HG03108 (cell line): Measurements from ENCODE around the gene SLC7A5.
"Not testable (repeated sequence)": the region's sequence is repeated elsewhere in the genome, so short reads cannot be mapped to it uniquely, and the experiment has no call there.

ENCODE experiments used
- ATAC-seq: cut with Tn5 transposase; IDR thresholded peaks from one replicate; pipeline ENCODE4 v1.9.1; 2021; ENCODE audit warnings: moderate library complexity; ENCODE audit not compliant: unreplicated experiment

Gene SLC7A5

GRCh38 chr16:87869061-87869878 lies at the start of gene SLC7A5:
TSS of gene SLC7A5 (minus strand) at chr16:87869507. CDS start at chr16:87869422, 85 bp downstream.
- ATAC-seq = peak; percentile 42

- no peak for ATAC-seq
Observed at GRCh38 chr16:87918338-87918737, 49.0 kb upstream of the SLC7A5 start.

DNA sequence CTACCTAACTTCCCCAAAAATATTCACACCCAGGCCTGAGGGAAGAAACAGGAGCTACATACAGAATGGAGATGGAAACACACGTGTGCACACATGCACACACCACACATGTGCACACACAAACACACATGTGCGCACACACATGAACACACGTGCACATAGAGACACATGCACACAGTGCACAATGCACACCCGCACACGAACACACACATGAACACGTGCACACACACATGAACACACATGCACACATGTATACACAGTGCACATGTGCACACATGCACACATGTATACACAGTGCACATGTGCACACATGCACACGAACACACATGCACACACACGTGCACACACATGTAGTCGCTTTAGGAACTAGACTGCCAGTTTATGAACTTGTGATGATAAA lies 48.2 kb upstream of the SLC7A5 start:
- no peak for ATAC-seq

DNA sequence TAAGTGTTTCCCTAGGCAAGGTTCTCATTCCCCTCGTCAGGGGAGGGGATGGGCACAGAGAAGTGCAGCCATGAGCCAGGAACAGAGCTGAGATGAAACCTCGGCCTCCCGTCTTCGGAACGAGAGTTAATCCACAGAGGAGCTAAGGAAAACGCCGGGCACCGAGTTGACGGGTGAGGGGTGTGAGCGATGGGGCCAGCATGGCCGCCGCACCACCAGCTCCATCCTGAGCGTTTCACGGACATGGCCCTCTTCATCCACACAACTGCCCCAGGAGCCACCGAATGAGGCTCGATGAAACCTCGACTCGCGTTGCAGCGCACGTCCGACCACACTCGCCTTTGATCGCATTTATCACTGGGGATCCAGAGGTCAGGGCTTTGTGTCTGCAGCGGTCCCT lies 45.5 kb upstream of the SLC7A5 start:
- ATAC-seq = no peak

DNA sequence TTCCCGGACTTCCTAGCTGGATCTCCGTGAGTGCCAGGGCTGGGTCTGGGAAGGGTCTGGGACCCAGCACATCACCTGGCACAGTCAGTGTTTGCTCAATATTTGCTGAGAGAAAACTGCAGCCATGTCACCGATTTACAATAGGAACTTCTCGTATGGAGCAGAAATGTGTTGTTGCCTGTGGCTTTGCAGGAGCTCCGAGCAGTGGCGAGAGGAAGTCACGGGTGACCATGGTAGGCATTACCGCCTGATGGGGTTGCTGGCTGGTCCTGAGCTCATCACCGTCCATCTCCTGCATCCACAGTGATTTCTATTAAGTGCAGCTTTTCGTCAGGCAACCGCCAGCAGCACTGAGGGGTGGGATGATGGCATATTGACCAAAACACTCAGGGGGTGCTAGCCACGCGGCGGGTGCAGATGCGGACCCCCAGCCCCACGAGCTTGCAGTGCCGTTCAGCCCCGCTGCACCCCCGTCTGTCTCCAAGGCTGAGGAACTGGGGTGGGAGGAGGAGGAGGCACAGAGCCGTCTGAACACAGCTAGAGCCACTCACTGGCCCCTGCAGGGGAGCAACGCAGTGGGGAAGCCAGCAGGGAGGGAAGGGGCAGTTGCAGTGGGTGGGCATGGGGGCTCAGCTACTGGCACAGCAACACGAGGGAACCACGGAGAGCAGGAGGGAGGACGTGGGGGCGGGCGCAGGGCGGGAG lies 44.9 kb upstream of the SLC7A5 start:
- not testable (repeated sequence) for ATAC-seq

DNA sequence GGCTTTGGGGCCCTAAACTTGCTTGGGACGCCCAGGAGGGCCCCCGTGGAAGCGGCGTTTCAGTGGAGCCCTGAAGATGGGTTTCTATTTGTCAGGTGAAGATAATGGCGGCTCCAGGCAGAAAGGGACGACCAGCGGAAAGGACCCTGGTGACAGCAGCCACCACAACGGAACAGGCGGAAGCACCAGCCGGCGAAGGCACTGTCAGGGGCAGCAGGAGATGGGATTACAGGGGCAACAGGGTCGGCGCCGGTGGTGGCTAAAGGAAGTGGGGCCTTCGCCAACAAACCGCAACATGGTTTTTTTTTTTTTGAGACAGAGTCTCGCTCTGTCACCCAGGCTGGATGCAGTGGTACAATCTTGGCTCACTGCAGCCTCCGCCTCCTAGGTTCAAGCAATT lies 43.4 kb upstream of the SLC7A5 start:
- ATAC-seq = not testable (repeated sequence)

GRCh38 chr16:87911106-87911763 lies 41.9 kb upstream of the SLC7A5 start:
- not testable (repeated sequence) for ATAC-seq

DNA sequence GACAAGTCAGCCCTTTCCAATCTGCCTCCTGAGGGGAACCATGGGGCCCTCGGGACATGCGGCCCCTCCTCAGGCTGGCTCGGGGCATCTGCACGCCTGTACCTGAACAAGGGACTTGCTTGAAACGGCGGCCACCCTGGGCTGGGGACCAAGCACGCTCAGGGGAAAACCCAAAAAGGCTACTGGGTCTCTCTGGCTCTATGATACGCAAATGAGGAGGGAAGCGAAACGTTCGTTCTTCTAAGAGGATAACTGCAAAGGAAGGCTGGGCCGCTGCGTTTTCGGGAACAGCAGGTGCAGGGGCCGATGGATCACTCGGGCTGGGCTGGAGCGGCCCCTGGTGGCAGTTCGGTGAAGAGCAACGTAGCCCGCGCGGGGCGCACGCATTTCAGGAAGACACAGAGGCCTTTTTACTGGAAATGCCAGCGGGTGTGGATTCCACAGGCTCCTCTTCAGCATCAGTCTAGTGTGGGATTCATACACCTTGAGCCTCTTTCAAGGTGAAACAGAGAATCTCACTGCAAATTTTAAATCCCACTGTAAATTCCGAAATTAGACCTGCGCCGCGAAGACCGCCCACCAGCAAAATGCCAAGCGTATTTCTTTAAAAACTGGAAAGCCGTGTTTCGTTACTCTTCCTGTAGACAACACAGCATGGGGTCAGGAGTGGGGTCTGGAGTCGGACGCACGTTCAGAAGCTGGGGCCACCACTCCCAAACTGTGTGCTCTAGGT lies 40.1 kb upstream of the SLC7A5 start:
- ATAC-seq = peak; percentile 79

- ATAC-seq = not testable (repeated sequence)
Observed at GRCh38 chr16:87908101-87908500, 38.8 kb upstream of the SLC7A5 start.

DNA sequence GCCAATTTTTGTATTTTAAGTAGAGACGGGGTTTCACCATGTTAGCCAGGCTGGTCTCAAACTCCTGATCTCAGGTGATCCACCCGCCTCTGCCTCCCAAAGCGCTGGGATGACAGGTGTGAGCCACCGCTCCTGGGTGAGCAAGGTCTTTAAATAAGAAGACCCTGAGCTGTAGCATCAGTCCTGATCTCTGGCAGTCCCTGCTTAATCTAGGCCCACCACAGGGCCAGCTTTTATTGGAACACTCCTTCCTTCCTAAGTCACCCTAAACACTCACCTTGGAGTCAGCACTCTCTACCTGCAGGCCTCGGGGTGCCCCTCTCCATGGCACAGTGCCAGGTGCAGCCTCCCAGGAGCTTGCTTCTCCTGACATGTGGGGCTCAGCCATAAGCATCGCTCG lies 36.2 kb upstream of the SLC7A5 start:
- ATAC-seq = not testable (repeated sequence)

DNA sequence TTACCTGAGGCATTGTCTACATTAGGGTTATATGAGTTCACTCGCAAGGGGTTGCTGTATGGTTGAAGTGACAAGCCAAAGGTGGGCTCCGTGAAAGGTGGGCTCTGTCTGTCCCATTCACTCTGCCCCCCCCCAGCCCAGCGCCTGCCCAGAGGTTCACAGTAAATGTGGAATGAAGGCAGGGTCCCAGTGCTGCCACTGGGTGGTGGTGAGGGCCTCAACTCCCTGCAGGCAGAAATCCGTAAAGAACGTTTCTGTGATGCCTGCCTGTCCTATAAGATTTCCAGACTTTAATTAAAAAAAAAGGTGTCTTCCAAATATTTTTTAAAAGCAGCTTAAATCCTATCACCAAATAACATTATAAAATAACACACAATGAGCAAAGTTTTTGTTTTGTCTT lies 35.7 kb upstream of the SLC7A5 start:
- ATAC-seq = not testable (repeated sequence)

DNA sequence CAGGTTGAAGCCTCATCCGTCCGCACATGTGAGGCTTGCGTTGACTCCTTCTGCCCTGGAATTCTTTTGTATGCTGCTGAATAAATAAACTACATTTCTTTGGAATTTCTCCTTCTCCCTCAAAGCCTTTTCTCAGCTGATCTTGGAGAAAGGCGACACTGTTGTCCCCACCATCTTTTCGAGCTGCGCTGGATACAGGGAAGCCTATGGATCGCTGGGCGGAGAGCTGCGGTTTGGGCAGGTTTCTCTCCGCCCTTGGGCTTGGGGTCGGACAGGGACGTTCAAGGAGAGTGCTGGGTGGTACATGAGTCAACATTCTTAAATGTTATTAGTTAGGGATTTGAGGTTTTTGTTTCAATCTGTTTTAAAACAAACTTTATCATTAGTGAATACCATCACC lies 31.2 kb upstream of the SLC7A5 start:
- ATAC-seq = not testable (repeated sequence)

GRCh38 chr16:87897521-87898505 lies 28.5 kb upstream of the SLC7A5 start:
- ATAC-seq = no peak

- not testable (repeated sequence) for ATAC-seq
Observed at GRCh38 chr16:87896924-87897520, 27.7 kb upstream of the SLC7A5 start.

DNA sequence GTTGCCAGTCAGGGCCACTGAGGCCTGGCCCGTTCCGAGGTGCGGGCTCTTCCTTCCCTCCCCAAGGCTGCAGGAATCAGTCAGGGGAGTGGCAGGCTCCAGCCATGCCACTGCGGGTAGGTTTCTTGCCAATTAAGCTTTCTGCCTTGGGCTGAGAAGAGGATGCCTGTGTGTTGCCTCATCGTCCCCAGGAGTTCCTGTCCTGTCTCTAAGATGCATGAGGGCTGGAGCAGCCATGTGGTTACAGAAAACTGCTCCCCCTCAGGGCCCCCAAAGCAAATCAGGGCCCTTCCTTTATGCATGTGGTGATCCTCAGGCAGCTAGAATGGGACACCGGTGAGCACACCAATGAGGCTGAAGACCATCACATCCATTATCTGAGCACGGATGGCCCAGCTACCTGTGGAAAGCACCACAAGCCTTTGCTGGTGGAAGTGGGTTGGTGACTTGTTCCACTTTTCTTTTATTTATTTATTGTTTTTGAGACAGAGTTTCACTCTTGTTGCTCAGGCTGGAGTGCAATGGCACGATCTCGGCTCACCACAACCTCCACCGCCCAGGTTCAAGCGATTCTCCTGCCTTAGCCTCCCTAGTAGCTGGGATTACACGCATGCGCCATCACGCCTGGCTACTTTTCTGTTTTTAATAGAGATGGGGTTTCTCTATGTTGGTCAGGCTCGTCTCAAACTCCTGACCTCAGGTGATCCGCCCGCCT lies 27.0 kb upstream of the SLC7A5 start:
- peak; percentile 9 for ATAC-seq

- ATAC-seq = peak; percentile 76
Observed at GRCh38 chr16:87895641-87896141, 26.4 kb upstream of the SLC7A5 start.

DNA sequence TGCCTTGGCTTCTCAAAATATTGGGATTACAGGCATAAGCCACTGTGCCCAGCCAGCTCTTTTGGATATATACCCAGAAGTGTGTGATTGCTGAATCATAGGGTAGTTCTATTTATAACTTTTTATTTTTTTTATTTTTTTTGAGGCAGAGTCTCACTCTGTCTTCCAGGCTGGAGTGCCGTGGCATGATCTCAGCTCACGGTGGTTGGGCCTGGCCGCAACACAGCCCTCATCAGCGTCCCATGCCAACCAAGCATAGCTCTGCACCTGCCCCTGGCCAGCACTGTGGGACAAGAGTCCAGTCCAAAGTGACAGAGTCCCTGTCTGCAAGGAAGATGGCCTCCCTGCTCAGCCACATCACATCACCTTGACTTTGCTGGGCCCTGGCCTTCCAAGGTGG lies 24.7 kb upstream of the SLC7A5 start:
- ATAC-seq = not testable (repeated sequence)

DNA sequence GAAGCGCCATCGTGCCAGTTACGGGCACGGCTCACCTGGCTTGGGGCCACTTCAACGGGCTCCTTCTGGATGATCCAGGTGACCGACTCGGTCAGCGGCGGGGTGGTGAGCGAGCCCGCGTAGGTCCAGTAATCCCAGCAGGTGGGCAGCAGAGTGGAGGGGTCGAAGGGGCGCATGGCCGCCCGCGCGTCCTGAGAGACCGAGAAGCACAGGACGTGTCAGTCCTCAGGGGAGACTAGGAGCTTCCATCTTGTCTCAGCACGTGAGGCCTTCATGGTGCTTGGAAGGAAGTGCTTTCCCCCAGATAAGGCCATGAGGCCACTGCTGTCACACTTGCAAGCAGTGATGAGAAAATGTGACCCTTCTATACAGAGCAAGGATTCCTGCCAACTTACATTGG lies 22.5 kb upstream of the SLC7A5 start:
- ATAC-seq = no peak

DNA sequence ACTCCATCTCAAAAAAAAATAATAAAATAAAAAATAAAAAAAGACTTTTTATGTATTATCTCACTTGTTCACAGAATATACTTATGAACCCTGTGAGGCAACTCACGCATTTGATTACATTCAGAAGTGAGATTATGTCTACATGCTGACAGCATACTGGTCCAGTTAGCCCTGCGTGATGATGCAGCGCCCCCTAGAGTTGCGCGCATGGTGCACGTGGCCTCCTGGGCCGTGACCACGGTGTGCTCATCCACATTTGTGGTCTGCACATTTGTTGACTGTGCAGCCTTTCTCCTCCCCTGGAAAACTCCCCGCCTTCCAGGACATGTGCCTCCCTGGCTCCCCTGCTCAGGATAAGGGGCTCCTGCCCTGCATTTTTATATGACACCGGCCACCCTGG lies 20.5 kb upstream of the SLC7A5 start:
- ATAC-seq = not testable (repeated sequence)
